NCI-H1436 (cell line): ENCODE measurements around the gene SMIM24.

Experiments used
- DNase-seq: peaks from one replicate; lab custom pipeline; 2025; lab: John Stamatoyannopoulos, UW

SMIM24 gene

DNA sequence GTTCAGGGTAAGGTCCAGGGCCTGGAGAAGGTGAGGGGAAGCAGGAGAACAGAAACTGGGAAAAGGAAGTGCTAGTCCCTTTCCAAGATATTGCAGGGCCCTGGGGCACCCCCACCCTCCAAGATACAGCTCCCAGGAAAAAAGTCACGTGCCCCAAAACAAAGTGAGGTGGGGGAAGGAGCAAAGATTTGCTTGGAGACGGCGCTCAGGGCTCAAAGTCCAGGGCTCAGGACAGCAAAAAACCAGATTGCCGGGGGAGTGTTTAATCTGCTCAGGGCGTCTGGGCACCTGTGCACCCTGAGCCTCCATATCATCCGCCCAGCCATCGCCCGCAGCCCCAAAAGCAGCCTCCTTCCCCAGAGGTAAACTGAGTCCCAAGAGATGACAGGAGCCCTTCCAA lies 6.3 kb downstream of the SMIM24 start:
- no peak for DNase-seq

DNA sequence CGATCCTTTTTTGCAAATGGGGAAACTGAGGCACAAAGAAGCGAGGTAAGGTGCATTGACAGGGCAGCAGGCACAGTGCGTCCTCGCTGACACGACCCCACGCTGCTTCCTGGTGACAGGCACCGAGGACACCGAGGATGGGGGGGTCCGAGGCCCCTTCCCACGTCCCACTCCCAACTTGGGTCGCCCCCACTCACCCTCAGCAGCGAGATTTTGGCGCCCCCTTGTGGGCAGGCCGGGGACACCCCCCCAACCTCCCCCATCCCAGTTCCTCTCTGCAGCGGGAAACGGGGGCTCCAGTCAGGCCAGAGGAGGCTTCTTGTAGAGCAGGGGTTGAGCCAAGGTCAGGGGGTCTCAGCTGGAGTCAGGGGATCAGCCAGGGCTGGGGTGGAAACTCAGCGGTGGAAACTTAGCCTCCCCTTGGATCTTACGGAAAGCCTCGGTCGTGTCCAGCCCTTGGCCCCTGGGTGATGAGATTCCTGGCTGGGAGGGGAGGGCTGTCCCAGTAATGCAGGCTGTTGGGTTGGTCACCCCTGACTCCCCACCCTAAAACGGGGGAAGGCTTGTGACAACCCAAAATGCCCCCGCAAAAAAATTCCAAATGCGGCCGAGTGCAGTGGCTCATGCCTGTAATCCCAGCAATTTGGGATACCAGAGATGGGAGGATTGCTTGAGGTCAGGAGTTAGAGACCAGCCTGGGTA lies 8.2 kb downstream of the SMIM24 start:
- DNase-seq, result no peak

DNA sequence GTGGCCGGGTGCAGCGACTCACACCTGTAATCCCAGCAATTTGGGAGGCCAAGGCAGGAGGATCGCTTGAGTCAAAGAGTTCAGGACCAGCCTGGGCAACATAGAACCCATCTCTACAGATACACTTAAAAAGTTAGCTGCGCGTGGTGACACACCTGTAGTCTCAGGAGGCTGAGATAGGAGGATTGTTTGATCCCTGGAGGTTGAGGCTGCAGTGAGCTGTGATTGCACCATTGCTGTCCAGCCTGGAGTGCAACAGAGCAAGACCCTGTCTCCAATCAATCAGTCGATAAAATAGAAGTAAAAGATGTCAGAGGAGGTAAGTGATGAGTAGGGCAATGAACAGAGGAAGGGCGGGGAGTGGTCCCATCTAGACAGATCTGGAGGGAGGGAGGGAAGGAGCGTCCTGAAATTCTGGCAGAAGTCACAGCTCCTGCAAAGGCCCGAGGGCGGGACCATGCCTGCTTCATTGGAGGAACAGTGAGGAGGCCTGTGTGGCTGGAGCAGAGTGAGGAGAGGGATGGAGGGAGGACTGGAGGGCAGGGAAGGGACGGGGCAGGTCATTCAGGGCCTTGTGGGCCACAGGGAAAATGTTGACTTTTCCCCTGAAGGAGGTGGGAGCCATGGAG lies 9.7 kb downstream of the SMIM24 start:
- no peak for DNase-seq

DNA sequence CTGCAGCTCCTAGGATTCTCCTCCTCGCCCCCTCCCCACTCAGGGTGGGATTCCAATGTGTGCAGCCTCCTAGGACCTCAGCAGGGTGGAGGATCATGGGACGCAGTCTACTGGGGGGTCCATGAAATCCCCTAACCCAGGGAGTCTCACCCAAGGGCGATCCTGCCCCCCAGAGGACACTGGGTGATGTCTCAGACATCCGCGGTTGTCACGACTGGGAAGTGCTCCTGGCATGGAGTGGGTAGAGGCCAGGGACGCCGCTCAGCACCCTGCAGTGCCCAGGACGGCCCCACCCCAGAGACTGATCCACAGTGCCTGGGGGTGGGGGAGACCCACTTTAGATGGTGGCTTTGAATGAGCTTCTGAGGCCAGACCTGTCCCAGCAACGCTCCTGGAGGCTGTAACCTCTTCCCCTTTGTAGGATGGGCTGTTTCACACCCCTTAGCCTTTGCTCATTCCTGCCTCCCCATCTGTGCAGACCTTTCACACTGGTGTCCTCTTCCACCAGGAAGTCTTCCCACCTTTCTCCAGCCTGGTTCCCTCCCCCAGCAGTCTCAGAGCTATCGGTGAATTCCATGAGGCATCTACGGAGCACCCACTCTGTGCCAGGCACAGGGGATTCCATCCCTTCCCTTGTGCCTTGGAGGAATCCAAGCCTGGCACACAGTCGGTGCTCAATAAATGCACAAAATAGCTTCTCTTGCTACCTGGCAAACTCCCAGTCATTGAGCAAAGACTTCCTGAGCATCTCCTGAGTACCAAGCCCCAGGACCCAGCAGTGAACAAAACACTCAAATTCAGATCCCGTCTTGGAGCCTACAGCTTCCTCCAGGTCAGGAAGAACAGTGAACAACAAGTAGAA lies 10.5 kb downstream of the SMIM24 start:
- no peak for DNase-seq

DNA sequence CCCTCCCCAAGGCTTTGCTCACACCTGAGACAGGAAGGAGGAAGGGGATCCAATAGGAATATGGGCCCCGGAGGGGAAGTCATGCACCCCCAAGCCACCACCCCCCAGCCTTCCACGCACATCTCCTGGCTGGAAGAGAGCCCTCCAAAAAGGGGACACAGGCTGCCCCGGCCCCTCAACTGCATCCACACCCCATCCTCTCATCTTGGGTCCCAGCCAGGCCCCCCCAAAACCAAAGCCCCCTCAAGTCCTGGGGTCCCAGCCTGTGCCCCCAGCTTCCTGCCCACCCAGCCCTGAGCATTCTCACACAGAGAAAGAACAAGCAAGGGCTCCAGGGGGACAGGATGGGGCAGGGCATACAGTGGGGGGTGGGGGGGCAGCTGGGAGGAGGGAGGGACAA lies 12.1 kb downstream of the SMIM24 start:
- DNase-seq, result no peak

DNA sequence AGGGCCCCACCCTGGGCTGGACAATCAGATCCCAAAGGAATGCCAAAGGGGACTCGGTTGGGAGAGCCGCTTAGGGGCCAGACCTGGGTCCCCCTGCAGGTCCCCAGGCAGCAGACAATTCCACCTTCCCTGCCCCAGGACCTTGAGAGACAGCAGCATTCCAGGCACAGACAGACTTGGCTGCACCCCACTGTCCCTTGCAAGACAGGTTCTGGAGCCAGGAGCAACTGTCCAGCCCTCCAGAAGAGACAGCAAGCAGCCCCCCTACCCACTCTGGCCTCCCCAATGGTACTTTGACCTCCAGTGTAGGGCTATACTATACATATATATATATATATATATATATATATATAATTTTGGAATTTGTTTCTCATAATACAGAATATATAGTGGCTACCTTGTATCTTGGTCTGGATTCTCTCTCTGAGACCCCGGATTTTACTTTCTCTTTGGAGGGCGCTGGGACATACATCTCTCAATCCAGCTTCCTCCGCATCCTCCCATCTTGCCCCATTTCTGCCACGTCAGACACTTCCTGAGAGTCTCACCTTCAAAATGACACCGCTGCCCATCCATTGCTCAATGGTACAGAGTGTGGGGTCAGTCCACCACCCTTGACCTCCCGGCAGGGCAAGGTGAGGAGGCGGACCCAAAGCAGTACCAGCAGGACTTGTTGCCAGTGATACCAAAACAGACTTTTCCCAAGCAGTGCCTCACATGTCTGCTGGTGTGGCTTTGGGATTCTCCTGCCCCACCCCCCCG lies 12.7 kb downstream of the SMIM24 start:
- no peak for DNase-seq

DNA sequence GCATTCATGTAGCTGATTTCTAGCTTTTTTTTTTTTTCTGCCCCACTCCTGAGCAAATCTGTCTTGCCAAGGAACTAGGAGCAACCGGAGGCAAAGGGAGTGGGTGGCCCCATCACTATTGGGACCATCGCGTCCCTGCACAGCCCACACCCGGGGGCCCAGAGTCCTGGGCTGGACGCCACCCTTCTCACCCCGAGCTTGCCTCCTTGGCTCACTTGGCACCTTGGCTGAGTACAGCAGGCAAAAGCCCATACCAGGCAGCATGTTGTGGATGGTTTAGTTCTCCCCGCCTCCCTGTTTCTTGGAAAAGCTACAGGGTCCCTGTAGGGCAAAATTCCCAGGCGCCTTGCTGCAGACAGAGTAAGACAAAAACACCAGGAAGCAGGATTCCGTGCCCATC lies 13.7 kb downstream of the SMIM24 start:
- no peak for DNase-seq

DNA sequence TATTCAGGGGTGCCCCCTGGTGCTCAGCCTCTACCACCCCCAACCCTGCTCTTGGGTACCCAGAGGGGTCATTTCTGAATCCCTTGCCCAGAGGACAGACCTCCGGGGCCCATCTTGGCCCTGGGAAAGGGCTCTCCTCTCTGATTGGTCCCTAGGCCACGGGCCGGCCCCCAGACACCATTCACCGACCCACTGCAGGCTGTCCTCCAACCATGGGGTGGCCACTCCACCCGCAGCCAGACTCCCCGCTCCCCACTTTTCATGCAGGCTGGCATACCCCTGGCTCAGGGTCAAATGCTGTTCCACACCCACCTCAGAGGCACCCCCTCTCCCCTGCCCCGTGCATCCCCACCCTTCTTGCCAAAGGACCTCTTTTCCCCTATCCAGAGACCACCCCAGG lies 14.8 kb downstream of the SMIM24 start:
- DNase-seq, result no peak

DNA sequence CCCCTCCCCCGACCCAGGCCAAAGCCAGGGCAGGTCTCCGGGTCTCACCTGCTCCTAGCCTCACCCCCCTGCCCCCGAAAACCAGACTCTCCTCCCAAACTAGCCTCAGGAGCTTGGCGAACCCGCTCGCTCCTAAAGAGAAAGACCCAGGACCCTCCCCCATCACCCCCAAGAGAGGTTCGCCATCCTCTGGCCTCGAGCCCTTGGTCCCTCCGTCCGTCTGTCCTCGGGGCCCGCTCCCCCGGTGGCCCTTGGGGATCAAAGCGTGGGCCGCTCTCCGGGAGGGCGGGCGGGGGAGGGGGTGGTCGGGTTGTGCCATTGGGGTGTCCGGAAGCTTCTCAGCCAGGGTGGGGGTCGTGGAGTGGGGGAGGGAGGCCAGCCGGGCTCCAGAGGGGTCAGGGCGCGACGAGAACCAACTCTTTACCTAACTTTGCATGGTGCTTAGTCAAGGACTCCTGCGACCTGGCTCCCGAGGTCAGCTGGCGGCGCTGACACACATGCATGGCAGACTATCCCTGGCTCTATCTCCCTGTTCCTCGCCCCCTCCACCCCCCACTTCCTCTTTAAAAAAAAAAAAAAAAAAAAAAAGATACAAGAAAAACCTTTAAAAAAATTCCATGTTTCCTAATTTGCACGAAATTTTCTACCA lies 15.6 kb downstream of the SMIM24 start:
- DNase-seq, result no peak

DNA sequence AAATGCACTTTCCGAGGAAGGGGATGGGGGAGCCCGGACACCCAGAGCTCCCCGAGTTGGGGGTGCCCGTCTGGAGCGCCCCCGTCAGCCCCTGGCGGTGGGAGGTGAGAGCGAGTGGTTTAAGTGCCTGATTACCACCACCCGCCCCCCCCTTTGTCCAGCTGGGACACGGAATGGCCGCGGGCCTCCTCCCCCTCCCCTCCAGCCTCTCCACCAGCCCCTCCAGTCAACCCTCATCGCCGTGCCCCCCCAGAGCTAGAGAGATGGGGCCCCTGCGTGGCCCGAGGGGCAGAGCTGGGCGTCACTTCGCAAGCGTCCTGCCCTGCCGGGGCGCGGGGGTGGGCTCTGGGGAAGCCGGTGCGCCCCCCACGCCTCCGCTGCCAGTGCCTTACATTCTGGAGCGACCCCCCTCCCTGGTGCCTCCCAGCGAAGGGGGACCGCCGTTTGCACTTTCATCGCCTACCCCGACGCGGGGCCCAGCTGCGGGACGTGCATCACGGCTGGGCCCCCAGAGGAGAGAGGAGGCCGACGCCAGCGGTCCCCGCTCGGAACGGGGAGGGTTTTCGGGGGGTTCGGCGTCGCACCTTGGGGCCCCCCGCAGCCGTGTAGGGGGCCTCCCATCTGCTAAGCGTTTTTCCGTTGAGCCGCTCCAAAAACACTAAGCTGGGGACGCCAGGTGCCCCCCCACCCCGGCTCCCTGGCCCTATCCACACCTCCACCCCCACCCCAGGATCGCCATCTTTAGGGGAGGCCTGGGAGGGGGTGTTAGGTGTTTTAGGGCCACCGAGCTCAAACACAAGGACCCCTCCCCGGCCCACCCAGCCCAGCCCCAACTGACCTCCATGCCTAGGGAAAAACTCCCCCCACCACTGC lies 16.4 kb downstream of the SMIM24 start:
- no peak for DNase-seq

DNA sequence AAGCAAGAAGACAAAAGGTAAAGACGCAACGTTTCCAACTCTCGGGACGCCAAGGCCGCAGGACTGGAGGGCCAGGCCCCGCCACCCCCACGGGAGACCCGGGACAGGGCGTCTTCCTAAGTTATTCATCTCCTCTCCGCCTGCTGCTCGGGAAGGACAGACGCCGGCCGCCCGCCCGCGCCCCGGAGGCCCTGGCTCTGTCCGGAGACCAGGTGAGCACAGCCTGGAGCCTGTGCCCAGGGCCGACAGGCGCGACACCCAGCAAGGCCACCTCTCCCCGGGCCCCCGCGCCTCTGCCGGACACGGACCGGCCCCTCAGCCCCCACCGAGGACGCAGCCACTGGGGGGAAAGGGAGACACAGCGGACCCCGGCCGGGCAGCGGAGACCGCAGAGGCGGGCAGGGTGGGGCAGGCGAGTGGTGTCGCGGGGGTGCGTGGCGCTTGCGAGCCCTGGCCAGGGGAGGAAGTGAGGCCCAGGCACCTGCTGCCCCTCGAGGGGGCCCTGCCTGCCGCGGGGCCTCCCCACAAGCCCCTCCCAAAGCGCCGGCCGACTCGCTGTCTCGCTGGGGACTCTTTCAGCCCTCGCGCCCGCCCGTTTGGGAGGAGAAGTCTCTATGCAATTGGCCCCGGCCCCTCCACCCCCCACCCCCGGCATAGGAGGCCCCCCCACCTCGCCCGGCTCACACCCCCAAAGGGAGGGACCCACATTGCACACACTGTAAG lies 17.2 kb downstream of the SMIM24 start:
- no peak for DNase-seq

DNA sequence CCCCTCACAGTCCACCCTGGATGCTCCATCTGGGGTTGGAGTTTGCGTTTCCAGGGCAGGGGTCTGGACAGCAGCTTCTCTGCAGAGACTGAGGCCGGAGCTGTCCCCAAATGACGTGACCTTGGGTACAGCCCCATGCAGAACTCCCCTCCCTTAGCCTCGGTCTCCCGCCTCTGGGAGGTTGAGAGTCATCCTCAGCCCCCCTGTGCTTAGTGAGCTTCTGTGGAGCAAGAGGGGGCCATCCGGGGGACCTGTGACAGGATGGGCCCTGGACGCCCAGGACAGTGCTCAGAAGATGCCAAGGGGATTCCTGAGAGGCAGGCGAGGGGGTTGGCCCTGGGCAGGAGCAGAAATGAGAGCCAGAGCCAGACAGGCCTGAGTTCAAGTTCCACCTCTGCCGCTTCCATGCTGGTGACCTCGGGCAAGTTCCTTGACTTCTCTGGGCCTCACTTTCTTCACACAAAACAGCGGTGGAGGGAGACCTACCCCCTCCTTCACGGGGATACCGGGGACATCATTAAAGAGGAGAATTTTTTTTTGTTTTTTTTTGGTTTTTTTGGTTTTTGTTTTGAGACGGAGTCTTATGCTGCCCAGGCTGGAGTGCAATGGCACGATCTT lies 20.3 kb downstream of the SMIM24 start:
- DNase-seq, result no peak

DNA sequence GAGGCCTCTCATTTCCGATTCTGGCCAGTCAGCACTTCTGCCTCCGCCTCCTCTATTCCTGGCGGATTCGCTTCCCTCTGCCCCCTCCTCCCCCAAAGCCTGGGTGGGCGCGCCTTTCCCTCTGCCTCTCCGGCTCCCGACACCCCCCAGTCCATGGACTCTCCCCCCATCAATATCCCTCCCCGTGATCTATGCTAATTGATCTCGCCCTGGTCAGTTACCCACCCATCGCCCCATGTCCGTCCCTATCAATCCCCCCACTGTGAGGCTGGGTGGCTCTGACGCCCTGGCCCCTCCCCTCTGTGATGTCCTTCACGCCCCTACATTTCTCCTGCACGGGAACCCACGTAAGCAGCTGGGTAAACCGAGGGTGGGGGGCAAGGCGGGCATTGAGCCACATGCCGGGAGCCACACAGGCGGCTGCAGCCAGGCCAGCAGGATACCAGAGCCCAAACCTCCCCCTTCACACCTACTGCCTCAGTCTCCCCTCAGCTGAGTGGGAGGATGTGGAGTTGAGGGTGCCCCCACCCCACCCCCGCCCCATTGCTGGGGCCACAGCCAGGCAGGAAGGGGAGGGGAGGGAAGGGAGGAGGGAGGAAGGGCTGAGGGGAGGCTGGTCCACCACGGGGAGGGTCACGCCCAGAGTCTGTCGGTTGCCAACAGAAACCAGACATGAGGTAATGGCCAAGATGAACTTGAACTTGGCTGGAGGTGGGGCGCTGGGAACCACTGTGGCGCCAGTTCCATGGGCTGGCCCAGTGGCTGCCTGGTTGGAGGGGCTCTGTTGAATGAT lies 21.0 kb downstream of the SMIM24 start:
- no peak for DNase-seq

DNA sequence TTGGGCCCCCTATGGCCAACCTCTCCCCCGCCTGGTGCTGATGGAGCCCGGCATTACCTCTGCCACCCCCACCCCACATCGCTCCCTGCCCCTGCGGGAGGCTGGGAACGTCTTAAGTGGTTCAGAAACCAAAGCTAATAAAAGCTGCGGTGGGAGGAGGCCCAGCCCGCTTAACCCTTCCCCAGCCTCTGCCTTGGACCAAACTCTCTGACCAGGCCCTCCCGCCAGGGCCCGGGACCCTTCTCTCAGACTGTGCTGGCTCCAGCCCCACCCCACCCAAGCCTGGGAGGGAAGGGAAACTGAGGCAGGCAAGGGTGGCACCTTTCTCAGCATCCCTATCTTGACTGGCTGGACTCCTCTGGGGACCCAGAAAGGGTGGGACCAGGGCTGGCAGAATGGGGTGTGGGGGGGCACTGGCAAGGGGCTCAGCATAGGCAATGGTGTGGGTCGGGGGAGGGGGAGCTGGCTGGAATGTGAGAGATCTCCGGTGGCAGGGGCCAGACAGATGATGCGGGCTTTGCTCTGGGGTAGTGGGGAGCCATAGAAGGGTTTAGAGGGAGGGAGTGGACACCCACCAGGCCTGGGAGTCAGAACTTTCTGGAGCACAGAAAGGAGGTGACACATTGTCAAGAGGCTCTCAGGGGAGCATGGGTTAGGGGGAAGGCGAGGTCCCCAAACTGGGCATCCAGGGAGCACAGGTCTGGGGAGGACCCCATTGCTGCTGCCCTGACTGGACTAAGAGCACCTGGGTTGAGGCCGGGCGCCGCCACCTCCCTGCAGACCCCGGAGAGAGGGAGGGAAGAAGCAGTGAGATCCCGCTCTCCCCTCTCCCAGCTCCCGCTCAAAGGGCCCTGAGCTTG lies 21.9 kb downstream of the SMIM24 start:
- DNase-seq, result no peak

DNA sequence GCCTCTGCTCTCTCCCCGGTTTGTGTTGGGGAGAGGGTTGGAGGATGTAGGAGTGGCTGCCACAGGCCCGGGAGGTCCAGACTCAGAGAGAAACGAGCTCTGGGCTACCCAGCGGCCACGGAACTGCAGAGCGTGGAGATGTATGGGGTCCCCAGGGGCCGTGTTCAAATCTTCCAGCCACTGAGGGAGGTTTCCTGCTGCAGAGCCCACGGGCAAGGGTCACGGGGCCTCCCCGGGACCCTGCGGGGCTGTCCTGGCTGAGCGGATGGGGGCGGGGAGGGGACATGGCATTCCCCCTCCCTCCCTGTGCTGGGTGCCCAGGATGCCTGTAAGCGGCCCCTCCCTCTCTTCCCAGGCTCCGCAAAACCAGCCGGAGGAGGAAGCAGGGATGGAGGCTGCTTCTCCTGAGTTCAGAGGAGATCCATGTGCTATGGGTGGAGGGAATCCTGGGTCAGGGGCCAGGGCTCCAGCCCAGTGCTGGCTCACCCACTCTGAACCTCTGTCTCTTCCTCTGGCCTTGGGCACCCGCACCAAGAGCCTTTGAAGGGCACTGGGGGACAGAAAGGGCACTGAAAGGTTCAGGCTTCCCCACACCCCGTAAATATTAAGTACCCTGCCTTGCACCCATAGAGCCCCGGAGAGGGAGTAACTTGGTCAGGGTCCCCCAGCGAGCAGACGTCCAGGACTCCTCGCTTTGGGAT lies 22.6 kb downstream of the SMIM24 start:
- DNase-seq, result no peak

DNA sequence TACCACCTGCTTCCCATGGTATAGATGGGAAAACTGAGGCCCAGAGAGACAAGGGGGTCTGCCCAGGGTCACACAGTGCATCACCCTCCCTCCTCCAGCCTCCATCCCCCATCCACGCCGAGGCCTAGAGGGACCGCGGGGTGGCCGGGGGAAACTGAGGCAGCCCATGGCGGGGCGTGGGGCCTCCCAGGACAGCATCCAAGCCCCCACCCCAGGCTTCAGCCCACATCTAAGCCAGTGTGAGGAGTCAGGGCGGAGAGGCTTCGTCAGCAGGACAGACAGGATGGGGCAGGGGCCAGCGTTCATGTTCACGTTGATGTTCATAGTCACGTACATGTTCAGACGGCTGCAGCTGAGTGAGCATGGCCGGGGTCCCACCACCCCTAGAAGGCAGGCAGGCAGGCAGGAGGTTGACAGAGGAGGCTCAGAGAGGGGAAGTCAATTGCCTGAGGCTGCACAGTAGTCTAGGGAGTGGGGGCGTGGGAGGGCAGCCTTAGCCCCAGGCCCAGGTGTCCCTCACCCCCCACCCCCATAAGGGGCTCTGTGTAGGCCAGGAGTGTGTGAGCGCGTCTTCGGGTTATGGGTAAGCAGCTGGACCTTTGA lies 23.3 kb downstream of the SMIM24 start:
- DNase-seq, result no peak
